GM19328 (cell line): ENCODE measurements around the gene ATP13A3.

ENCODE experiments used
- ATAC-seq: cut with Tn5 transposase; IDR thresholded peaks from one replicate; pipeline ENCODE4 v1.9.1; 2021; ENCODE audit warnings: mild to moderate bottlenecking, moderate library complexity; ENCODE audit not compliant: unreplicated experiment

The ATP13A3 gene

GRCh38 chr3:194446172-194446571 lies 40.6 kb downstream of the ATP13A3 start:
- ATAC-seq: no peak

GRCh38 chr3:194443901-194444300 lies 42.9 kb downstream of the ATP13A3 start:
- no peak for ATAC-seq

DNA sequence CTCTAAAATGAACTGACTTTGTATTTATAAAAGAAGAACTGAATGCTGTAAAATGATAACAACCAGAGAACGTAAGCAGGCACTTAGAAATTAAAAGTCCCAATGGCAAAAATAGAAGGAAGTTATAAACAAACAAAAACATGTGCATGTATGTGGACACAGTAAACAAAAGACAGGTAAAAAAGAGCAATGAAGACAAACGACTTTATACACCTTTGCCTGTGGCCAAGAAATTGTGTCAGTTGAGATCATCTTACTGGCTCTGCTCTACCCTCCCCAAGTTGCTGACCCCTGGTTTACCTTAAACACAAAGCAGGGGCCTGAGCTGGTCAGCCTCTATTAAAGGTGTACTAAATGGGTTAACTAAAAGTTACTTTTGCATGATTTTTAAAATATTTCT lies 46.0 kb downstream of the ATP13A3 start:
- no peak for ATAC-seq

DNA sequence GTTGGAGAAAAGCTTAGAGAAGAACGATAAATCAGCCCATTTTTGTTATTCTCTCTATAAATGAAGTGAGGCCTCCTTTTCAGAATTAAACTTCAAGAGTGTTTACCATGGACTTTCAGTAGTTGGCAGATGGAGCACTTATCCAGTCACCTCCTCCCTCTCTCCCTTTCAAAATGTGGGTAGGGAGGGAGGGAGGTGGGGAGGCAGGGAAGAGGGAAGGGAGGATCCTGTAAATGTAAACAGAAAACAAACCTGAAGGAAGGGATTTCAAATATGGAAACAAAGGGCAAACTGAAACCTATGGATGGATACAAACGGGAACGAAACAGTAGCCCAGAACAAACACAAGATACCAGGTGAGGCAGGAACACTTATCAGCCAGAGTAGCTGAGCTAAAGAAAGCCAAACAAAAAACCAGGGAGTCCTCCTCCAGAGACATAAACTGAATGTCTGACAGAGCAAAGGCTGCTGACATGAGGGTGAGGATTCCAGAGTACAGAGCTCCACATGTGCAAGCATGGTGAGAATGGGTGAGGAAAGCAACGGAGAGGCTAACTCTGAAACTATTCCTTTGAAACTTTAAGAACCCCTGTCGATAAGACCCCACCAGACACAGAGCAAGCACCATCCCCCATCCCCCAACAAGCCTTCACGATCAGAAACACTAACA lies 46.8 kb downstream of the ATP13A3 start:
- ATAC-seq: no peak

GRCh38 chr3:194434503-194434902 lies 52.3 kb downstream of the ATP13A3 start:
- no peak for ATAC-seq

DNA sequence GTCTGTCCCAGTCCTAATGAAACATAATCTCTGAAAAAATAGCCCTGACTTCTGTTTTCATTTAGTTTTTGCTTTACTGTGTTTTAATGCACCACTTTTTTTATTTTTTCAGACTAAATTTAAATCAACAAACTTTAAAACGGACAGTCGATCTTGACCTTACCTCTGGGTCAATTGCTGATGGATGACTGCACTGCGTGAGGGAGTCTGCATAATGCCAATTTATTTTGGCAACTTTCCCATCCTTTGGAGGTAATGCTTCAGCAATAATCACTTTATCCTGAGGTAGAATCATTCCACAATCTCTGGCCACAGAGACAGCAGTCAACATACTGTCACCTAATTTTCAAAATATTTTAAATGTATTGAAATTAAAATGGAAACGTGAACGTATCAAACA lies 55.2 kb downstream of the ATP13A3 start:
- no peak for ATAC-seq

DNA sequence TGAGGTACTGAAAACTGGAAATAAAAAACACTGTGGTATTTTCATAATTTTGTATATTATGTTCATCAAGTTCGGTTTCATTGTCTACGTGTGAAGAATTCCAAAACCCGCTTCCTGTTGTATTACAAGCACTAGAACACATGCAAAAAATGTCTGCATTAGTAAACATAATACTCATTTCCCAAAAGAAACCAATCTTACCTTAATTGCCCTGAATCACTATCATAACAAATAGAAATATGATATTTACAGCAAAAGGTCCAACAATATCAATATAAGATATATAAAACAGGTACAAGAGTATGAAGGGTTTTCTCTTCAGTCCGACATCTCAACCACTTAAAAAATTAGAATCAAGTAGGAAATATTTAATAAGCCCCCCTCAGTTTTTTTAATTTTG lies 61.4 kb downstream of the ATP13A3 start:
- ATAC-seq: no peak

DNA sequence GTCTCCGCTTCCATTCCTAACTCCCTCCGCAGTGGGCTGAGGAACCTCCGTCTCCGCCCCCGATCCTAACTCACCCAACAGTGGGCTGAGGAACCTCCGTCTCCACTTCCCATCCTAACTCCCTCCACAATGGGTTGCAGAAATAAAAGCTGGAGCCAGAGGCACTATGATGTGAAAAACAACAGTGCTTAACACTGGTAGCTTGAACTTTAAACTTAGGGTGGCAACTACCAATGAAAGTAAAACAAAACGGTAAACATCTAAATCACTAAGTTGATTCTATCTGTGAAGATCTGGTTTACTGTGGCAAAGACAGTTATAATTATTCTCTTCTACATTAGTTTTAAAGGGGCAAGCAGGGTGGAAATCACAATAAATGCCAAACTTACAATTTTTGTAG lies 61.8 kb downstream of the ATP13A3 start:
- ATAC-seq: no peak

- no peak for ATAC-seq
Observed at GRCh38 chr3:194424373-194424772, 62.4 kb downstream of the ATP13A3 start.

- no peak for ATAC-seq
Observed at GRCh38 chr3:194423317-194423716, 63.5 kb downstream of the ATP13A3 start.

DNA sequence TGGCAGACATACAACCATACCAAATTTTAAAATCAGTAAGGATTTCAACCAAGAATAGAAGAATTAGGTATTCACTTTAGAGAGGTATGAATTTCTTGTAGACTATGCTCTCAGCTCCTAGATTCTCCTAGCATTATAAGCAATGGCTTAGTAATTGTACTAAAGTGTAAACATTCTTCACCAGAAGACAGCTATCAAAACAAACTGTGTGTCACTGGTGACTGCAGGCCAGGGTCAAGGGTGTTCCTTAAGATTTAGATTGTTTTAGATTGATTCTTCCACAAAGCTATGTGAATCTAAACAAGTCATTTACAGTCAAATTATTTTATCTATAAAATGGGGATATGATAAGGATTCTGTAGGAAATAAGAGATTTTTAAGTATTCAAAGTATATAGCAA lies 64.6 kb downstream of the ATP13A3 start:
- ATAC-seq: no peak

DNA sequence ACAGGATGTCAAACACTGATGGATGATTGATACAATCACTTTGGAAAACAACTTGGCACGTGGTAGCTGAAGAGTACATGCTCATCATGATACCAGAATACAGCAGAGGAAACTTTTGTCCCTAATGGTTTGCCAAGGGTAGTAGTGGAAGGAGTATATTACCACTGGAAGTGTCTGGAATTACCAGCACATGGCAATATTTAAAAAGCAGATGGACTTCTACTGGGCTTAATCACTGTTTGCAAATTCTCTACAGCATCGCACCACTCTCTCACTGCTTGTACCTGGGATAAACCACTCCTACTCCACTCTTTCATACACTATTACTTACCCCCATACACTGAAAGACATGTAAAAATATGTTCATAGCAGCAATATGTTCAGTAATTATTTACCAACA lies 68.1 kb downstream of the ATP13A3 start:
- ATAC-seq: no peak

GRCh38 chr3:194407423-194407822 lies 79.4 kb downstream of the ATP13A3 start:
- no peak for ATAC-seq

DNA sequence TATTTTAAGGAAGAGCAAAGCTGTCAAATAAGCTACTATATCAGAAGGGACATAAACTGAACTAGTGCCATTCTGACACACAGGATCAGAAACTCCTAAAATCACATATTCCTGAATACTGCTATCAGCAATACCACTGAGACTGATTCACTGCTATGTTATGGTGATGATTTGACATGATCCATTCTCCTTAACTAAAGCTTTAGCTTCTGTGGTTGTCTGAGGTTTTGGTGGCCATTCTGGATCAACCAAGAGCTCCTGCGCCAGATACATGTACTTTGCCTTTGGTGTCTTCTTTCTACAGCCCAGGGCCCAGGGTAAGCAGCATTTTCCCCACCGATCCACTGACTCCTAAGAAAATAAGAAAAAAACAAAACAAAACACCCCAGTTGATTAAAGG lies 81.0 kb downstream of the ATP13A3 start:
- no peak for ATAC-seq

GRCh38 chr3:194404365-194405140 lies 82.2 kb downstream of the ATP13A3 start:
- no peak for ATAC-seq

GRCh38 chr3:194401868-194402329 lies 84.9 kb downstream of the ATP13A3 start:
- ATAC-seq: no peak

DNA sequence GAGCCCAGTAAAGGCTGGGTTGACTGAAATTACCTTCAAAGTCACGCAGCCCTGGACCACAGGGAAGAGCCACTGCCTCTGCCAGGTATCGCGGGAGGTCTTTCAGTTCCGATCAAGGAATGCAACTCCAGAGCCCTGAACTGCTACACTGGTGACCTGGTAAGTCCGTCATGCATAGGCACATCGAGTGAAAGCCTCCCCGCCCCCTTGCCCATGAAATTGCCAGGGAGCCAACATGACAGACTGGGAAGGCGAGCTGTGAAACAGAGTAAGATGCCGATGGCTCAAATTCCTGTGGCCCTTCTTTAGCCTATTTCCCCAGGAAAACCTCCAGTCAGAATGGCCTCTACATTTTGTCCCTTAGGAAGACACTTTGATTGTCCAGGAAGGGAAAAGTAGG lies 85.5 kb downstream of the ATP13A3 start:
- no peak for ATAC-seq

GRCh38 chr3:194399874-194400411 lies 86.9 kb downstream of the ATP13A3 start:
- no peak for ATAC-seq

DNA sequence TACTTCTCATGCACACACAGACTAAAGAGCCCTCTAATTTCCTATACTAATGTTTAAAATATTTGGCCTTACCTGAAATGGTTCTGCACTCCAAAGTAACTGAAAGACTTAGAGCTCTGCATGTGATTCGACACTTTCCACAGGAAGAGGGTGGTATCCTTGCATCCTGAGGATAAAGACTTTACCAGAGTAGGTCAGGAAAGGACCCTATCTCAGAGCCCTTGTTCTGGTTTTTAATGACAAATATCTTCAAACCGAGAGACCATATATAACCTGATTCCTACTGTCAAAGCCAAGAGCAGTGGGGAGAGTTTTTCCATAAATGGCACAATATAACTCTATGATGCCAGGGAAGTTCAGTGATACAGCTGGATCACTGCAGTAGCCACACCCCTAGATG lies 87.6 kb downstream of the ATP13A3 start, which contains the start of gene GP5:
TSS of gene GP5 (minus strand) at position 101 of the 400 bp plus-strand sequence. CDS start 984 bp downstream, outside the sequence.
- no peak for ATAC-seq

GRCh38 chr3:194397757-194398312 lies 89.0 kb downstream of the ATP13A3 start:
- ATAC-seq: no peak

- ATAC-seq: no peak
Observed at GRCh38 chr3:194396859-194397756, 89.7 kb downstream of the ATP13A3 start.
